ENCODE measurements around the gene HM13. TPM values are rescaled to one million over a fixed set of nuclear protein-coding genes. Genes with fewer than 3 reads are reported as not detected.

HM13 gene
- total and polyA plus RNA-seq, 9 of the 15 experiments (the other 6 are each of a cell fraction or from before 2014, with no cell fraction given): 7.7 to 136 (median 74.5) TPM

DNA sequence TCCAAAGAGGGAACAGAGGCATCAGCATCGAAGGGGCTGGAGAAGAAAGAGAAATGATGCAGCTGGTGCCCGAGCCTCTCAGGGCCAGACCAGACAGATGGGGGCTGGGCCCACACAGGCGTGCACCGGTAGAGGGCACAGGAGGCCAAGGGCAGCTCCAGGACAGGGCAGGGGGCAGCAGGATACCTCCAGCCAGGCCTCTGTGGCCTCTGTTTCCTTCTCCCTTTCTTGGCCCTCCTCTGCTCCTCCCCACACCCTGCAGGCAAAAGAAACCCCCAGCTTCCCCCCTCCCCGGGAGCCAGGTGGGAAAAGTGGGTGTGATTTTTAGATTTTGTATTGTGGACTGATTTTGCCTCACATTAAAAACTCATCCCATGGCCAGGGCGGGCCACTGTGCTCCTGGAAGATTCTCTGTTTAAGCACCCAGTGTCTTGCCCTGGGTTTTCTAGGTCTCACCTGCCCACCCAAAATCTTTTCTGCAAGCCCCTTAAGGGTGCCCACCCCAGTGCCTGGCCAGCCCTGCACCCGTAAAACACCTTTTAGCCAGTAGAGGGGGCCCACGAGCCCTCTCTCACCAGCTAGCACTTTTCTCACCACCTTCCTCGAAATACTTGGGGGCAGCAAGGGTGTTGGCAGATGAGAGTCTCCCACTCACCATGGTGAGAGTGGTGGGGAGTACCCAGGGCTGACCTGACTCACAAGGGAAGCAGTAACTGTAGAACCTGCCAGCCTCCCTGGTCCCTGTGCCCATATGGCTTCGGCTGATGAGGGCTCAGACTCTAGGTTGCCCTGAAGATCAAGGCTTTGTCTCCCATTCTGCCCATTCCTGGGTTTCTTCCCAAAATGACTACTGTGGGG lies 55.1 kb downstream of the HM13 start (continued):
- TF ChIP-seq, protein P1, sequence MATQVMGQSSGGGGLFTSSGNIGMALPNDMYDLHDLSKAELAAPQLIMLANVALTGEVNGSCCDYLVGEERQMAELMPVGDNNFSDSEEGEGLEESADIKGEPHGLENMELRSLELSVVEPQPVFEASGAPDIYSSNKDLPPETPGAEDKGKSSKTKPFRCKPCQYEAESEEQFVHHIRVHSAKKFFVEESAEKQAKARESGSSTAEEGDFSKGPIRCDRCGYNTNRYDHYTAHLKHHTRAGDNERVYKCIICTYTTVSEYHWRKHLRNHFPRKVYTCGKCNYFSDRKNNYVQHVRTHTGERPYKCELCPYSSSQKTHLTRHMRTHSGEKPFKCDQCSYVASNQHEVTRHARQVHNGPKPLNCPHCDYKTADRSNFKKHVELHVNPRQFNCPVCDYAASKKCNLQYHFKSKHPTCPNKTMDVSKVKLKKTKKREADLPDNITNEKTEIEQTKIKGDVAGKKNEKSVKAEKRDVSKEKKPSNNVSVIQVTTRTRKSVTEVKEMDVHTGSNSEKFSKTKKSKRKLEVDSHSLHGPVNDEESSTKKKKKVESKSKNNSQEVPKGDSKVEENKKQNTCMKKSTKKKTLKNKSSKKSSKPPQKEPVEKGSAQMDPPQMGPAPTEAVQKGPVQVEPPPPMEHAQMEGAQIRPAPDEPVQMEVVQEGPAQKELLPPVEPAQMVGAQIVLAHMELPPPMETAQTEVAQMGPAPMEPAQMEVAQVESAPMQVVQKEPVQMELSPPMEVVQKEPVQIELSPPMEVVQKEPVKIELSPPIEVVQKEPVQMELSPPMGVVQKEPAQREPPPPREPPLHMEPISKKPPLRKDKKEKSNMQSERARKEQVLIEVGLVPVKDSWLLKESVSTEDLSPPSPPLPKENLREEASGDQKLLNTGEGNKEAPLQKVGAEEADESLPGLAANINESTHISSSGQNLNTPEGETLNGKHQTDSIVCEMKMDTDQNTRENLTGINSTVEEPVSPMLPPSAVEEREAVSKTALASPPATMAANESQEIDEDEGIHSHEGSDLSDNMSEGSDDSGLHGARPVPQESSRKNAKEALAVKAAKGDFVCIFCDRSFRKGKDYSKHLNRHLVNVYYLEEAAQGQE (IDR thresholded peaks at IDR 0.05; ENCODE audit: borderline replicate concordance): peak; percentile 76
- TF ChIP-seq, protein P1 (CRISPR knock-in tag; IDR thresholded peaks at IDR 0.05; ENCODE audit: low read depth): no peak
- TF ChIP-seq ZFP1 (CRISPR knock-in tag; IDR thresholded peaks at IDR 0.05): no peak
- no peak for TF ChIP-seq CAMTA2 (CRISPR knock-in tag; conservative IDR thresholded peaks at IDR 0.05)
- no peak for TF ChIP-seq NFE2 (IDR thresholded peaks at IDR 0.05; ENCODE audit: low read depth)
- TF ChIP-seq SMC3 (conservative IDR thresholded peaks at IDR 0.05; ENCODE audit: insufficient read depth, low read depth, low read length): peak; percentile 72
- TF ChIP-seq MYC (IDR thresholded peaks at IDR 0.05; ENCODE audit: low read depth, low read length): no peak
- TF ChIP-seq MYC (CRISPR knock-in tag; IDR thresholded peaks at IDR 0.05; ENCODE audit: borderline replicate concordance, low read depth): no peak
- TF ChIP-seq POLR2G (IDR thresholded peaks at IDR 0.05; ENCODE audit: low read depth, low read length): 0 out of 2 replicates have a peak, but pooled peaks have one; percentile 19
- TF ChIP-seq, protein P2, sequence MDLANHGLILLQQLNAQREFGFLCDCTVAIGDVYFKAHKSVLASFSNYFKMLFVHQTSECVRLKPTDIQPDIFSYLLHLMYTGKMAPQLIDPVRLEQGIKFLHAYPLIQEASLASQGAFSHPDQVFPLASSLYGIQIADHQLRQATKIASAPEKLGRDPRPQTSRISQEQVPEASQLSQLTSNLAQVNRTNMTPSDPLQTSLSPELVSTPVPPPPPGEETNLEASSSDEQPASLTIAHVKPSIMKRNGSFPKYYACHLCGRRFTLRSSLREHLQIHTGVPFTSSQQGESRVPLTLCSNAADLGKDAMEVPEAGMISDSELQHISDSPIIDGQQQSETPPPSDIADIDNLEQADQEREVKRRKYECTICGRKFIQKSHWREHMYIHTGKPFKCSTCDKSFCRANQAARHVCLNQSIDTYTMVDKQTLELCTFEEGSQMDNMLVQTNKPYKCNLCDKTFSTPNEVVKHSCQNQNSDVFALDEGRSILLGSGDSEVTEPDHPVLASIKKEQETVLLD (IDR thresholded peaks at IDR 0.05): 0 out of 2 replicates have a peak, but pooled peaks have one; percentile 23
- TF ChIP-seq, protein P3, sequence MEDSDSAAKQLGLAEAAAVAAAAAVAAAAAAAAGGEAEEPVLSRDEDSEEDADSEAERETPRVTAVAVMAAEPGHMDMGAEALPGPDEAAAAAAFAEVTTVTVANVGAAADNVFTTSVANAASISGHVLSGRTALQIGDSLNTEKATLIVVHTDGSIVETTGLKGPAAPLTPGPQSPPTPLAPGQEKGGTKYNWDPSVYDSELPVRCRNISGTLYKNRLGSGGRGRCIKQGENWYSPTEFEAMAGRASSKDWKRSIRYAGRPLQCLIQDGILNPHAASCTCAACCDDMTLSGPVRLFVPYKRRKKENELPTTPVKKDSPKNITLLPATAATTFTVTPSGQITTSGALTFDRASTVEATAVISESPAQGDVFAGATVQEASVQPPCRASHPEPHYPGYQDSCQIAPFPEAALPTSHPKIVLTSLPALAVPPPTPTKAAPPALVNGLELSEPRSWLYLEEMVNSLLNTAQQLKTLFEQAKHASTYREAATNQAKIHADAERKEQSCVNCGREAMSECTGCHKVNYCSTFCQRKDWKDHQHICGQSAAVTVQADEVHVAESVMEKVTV (CRISPR knock-in tag; IDR thresholded peaks at IDR 0.05): peak; percentile 65; the same call in 1 of the 2 replicates
- TF ChIP-seq, protein P4, sequence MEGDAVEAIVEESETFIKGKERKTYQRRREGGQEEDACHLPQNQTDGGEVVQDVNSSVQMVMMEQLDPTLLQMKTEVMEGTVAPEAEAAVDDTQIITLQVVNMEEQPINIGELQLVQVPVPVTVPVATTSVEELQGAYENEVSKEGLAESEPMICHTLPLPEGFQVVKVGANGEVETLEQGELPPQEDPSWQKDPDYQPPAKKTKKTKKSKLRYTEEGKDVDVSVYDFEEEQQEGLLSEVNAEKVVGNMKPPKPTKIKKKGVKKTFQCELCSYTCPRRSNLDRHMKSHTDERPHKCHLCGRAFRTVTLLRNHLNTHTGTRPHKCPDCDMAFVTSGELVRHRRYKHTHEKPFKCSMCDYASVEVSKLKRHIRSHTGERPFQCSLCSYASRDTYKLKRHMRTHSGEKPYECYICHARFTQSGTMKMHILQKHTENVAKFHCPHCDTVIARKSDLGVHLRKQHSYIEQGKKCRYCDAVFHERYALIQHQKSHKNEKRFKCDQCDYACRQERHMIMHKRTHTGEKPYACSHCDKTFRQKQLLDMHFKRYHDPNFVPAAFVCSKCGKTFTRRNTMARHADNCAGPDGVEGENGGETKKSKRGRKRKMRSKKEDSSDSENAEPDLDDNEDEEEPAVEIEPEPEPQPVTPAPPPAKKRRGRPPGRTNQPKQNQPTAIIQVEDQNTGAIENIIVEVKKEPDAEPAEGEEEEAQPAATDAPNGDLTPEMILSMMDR (IDR thresholded peaks at IDR 0.05 in 2 of 3, conservative IDR thresholded peaks at IDR 0.05 in 1 of 3; ENCODE audit: insufficient read depth in 2 of 3, low read depth in 1 of 3, low read length in 3 of 3): peak; percentile 81 to 90 (median 86)
